Hematopoietic multipotent progenitor cell treated with erythropoietin and hydrocortisone succinate and interleukin-3 and kit ligand, for 15 days (in vitro differentiated cells): ENCODE measurements around the gene MRGPRG.

Experiments used
- DNase-seq: peaks from one replicate; pipeline ENCODE4 v3.0.0-alpha.2; 2015; ENCODE audit warnings: low spot score

MRGPRG gene

DNA sequence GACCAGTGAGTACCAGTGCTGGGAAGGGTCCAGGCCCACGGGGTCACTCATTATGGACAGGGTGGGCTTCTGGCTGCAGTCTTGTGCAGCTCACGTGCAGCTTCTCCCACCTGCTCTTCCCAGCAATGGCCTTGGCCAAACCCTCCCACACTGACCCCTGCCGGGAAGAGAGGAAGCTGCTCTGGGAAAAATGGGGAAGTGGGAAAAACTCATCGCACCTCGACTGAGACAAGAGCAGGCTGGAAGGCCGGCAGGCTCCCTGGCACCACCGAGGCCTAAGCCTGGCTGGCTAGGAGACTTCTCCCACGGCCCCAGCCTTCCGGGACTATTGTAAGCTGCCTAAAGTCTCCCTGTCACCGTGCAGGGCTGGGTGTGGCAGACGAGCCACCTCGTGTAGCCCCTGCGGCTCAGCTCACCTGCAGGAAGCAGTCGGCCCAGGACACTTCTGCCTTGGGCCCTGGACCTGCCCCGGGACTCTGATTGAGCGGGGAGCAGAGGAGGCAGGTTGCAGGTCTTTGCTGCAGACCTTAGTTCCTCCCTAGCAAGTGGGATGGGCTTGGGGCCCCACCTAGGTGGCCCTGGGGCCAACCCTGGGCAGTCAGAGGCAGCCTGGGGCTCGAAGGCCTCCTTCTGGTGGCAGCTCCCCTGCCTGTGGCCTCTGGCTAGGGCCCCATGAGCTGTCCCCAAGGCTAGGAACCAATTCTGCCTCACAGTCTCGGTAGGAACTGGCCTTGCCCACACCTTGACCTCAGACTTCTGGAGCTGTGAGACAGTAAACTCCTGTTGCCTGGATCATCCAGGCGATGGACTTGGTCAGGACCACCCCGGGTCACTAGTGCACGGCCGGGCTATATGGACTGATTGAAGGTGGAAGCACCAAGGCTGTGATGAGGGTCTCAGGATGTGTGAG, 23.1 kb downstream of the MRGPRG start:
- DNase-seq = no peak

DNA sequence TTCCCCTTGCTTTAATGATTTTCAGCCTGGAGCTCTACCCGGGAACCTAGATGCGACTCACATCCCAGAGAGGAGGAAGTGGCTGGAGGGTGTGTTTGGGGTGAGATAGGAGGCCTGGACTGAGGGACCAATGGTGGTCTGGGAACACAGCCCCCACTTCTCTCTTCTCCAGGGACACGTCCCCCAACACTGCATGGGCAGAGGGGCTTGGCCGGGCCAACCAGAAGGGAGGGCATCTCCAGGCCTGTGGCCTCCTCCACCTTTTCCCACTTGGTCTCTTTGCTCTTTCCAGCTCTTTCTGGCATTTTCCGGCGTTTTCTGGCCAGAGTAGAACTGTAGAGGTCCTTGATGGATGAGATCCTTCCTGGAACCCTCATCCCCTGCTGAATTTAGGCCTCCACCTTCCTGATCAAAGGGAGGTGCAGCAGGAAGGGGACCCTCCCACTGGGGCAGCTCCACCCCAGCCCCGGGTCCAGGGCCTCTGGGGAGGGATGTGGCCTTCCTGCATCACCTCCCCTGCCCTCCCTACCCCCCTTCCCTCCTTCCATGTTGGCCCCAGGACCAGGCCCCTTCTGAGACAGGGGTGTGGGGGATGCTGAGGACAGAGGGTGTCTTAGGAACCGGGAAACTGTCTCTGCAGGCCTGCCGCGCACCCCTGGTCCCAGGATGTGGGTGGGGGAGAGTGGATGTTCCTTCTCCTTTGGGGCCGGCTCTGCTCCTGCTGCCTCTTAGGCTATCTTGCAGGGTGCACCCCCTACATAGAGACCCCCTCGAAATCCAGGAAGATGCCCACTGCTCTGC, 24.4 kb downstream of the MRGPRG start:
- no peak for DNase-seq

DNA sequence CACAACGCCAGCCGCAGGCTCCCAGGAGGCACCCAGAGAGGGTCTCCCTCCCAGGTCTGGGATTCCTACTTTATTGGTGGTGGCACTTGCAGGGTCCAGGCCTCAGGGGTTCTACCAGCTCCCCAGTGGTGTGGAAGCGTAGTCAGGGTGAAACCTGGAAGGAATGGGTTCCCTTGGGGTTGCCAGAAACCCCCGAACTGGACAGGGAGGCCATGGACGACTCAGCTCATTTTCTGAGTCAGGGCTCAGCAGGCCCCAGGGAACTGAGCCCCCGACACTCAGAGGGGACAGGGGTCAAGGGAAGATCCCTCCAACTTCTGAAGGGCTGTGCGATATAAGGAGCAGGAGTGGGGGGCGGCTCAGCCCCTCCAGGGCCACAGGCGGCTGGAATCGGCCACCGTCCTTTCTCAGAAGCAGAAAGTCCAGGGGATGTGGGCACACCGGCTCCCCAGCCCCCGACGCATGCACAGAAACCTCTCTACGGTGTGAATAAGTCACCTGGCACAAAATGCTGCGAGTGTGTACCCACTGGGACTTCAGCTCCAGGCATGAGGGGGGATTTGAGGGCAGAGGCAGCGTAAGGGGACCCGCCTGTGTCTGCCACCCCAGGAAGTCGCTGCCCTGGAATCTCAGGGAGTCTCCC, 25.1 kb downstream of the MRGPRG start:
- DNase-seq = no peak

DNA sequence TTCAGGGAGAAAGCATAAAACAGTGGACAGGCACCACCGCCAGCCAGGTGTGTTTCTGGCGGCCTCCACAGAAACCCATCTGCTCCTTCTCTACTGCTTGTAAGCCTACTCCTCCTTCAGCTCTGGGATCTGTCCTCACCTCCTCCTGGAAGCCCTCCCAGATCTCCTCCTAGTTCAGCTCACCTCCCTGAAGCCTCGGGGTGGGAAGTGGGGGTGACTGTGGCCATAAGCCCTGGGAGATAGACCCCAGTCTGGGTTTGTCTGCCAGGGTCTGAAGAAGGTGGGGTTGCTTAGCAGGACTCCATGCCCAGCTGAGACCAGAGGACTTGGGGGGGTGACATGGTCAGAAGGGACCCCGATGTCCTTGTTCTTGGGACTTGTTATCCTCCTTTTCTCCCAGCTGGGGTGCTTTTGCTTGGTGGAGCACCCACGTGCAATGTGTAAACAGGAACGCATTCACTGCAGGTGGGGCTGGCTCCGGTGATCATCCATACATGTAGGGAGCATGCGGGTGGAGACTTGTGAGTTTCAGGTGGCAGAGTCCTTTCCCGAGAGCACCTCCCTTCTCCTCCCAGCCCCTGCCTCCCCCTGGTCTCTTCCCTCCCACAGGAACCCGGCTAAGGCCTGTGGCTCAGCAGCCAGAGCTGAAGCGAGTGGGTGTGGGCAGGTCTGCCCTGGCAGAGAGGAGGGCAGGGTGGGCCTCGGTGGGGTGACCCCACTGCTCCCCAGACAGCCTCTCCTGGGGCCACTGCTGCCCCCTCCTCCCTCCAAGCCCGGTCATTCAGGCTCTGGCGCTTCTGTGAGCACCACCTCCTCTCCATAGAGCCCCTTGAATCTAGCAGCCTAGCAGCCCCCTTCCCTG, 25.9 kb downstream of the MRGPRG start:
- no peak for DNase-seq

DNA sequence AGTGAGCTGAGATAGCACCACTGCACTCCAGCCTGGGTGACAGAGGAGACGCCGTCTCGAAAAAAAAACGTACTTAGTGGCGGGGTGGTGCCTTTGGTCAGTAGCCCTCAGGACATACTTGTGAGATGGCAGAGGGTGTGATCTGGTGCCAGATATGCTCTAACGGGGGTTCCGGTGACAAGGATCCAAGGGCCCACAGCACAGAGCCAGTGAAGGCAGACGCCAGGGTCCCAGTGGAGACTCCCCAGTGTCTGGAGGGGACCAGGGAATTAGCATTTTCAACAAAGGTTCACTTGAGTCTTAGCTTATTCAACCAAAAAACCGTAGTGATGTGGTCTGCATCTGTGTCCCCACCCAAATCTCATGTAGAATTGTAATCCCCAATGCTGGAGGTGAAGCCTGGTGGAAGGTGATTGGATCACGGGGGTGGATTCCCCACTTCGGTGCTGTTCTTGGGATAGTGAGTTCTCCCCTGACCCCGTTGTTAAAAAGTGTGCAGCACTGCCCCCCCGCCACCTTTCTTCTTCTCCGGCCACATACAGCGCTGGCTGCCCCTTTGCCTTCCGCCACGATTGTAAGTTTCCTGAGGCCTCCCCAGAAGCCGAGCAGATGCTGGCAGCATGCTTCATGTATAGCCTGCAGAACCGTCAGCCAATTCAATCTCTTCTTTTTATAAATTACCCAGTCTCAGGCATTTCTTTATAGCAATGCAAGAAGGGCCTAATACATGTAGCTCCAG, 26.9 kb downstream of the MRGPRG start:
- DNase-seq = no peak

DNA sequence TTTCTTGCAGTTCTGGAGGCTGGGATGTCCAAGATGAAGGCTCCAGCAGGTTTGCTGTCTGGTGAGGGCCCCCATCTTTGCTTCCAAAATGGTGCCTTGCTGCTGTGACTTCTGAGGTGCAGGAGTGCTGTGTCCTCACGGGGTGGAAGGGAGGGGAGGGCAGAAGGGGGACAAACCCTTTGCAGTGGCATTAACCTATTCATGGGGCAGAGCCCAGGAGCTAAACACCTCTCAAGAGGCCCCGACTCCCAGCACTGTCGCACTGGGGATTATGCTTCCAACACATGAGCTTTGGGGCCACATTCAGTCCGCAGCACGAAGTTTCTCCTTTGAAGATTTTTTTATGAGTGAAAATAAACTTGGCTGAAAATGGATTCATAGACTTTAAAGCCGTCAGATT, 28.0 kb downstream of the MRGPRG start:
- no peak for DNase-seq

DNA sequence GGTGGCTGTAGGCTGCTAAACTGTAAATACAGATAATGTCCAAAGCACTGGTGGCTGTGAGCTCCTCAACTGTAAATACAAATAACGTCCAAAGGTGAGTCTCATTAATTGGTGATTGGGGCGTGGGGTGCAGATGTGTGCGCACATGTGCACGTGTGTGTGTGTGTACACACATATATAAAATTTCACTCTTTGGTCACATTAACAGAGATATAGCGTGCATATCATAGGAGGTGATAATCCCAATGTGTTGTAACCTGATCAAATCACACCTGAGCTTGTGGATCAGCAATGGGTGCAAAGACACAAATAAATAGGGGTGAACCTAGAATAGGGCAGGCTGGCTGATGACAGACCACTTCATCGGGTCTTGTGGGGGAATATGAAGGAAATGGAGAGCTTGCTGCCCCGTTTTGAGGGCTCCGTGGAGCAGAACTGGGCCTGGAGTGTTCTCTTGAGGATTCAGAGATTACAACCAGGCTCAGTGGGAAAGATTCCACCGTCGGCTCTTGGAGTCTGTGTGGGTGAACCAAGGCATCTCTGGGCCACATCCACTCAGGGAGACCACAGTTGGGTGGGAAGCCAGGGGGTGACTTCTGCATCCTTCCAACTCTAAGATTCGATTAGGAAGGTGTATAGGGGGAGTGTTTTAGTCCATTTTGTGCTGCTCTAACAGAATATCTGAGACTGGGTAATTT, 28.6 kb downstream of the MRGPRG start:
- DNase-seq = no peak

DNA sequence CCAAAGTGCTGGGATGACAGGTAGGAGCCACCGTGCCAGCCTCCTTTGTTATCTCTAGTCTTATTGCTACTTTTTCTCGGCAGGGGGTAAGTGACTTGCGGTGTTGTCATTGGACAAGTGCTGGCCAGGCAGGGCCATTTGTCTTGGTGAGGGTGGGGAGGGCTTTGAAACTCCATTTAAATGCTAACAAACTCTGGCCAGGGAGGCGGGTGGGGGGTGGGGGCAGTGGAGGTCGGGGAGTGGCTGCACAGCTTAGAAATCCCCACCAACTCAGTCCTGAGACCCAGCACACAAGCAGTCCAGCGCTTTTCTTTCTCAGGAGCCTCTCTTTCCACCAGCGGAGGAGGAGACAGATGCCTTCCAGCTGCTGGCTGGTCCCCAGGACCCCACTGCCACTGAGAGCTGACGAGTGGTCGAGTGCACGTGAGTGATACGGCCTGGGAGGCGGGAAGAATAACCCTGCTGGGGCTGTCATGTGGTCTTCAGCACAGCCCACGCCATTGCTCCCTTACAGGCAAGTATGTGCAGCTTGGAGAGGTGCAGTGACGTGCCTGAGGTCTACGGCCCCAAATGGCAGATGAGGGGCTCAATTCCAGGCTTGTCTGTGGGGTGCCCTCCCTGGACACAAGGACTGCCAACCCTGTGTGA, 29.3 kb downstream of the MRGPRG start:
- no peak for DNase-seq

DNA sequence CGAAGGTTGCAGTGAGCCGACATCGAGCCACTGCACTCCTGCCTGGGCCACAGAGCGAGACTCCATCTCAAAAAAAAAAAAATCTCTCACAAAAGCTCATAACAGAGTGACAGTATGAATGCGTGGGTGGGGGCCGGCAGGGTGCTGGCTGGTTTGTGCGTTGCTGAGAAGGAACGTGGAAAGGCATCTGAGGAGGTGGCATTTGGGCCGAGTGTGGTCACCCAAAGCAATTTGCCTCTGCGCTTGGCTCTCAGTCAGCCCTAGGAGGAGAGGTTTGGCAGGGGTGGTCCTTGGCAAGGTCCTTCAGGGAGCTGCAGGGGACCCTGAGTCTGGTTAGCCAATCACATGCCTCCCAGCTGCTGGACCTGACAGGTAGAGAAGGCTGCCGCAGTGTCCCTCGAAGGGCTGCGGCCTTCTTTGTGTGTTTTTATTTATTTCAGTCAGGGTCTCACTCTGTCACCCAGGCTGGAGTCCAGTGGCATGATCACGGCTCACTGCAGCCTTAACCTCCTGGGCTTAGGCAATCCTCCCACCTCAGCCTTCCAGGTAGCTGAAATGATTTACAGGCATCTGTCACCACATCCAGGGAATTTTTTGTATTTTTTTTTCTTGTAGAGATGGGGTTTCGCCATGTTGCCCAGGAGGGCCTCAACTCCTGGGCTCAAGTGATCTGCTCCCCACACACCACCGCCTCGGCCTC, 30.0 kb downstream of the MRGPRG start:
- no peak for DNase-seq

DNA sequence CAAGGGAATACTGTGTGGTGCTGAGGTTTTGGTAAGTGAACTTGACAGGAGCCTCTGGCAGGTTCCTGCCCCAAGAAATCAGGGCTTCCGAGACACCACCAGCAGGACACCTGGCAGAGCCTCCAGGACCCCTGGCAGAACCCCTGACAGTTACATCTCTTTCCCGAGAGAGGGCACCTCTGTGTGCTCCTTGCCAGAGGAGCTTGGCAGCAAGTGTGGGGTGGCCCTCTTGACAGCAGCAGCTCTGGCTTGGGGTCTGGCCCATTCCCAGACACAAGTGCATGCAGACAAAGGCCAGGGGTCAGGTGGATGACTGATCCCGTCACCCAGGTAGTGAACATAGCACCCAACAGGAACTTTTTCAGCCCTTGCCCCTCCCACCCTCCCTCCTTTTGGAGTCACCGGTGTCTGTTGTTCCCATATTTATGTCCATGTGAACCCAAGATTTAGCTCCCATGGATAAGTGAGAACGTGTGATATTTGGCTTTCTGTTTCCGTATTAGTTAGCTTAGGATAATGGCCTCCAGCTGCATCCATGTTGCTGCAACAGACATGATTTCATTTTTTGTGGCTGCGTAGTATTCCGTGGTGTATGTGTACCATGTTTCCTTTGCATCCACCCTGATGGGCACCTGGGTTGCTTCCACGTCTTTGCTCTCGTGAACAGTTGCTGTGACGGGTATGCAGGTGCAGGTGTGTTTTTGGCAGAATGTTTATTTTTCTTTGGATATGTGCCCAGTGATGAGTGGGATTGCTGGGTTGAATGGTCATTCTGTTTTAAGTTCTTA, 32.3 kb downstream of the MRGPRG start:
- DNase-seq = no peak

DNA sequence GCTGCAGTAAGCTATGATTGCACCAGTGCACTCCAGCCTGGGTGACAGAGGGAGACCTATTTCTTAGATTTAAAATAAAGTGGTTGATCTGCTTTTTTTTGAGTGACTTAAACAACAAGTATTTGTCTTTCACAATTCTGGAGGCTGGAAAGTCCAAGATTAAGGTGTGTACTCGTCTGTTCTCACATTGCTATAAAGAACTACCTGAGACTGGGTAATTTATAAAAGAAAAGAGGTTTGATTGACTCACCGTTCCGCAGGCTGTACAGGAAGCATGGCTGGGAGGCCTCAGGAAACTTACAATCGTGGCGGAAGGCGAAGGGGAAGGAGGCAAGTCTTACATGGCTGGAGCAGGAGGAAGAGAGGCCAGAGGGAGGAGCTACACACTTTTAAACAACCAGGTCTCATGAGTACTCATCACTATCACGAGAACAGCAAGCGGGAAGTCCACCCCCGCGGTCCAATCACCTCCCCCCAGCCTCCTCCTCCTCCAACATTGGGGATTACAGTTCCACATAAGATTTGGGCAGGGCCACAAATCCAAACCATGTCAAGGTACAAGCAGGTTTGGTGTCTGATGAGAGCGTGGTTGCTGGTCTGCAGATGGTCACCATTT, 33.8 kb downstream of the MRGPRG start:
- no peak for DNase-seq

DNA sequence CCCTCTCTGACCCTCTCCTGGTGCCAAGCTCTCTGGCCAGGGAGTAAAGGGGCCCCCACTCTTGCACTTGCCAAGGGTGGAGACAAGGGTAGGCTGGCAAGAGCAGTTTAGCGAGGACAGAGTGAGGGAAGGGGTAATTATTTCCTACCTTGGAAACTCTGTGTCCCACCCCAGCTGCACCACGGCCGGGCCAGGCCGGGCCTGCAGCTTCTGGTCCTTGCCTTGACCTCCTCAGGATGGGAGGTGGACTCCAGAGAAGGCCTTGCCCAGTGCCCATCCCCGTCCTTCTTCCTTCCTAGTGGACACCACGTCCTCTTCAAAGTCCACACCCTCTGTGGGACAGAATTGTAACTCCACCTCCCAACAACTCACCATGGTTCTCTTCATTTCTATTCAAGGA, 35.1 kb downstream of the MRGPRG start:
- no peak for DNase-seq

DNA sequence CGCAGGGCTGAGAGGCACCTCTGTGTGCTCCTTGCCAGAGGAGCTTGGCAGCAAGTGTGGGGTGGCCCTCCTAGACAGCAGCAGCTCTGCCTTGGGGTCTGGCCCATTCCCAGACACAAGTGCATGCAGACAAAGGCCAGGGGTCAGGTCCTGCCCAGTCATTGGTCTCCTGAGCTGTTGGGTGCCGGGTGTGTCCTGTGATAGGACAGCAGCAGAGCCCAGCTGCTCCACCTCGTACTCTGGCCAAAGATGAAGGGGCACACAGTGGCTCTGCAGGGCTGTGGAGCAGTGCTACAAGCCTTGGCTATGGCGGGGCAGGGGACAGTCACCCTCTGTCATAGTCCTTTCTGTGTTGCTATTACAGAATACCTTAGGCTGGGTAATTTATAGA, 36.2 kb downstream of the MRGPRG start:
- no peak for DNase-seq

DNA sequence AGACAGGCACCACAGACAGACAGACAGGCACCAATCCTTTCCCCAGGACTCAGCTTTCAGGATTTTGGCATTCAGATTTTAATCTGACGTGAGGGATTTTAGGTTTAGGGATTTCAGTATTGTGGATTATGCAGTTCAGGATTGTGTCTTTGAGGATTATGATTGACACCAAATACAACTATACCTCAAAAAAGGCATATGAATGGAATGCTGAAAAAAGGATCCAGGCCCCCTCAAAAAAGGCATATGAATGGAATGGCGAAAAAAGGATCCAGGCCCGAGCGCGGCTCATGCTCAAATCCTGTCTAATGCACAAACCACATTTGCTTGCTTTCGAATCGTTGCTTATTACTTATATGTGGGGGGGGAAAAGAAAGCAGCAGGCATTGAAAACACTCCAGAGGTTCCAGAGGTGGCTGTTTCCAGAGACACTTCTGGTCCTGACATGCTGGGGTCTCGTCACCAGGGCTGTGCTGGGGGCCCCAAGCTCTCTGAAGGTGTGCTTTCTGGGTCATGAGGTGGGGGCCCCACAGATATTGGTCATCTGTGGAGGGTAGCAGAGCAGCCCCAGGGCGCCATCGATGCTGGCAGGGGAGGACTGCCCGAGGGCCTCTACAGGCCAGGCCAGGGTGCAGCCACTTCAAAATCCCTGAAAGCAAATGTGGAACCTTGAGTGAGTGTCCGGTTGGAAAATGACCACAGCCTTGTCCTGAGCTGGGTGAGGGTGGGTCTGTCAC, 36.7 kb downstream of the MRGPRG start:
- DNase-seq = no peak

DNA sequence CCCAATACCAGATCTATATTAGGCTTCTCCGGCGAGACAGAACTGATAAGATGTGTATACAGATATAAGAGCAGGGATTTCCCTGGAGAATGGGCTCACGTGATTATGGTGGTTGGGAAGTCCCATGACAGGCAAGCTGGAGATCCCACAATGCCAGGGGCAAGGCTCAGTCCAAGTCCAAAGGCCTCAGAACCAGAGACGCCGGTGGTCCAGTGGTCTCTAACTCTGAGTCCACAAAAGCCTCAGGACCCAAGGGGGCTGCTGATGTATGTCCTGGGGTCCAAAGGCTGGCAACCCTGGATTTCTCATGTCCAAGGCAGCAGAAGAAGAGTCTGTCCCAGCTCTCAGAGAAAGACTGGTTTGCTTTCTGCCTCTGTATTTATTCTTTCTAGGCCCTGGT, 37.7 kb downstream of the MRGPRG start:
- no peak for DNase-seq

DNA sequence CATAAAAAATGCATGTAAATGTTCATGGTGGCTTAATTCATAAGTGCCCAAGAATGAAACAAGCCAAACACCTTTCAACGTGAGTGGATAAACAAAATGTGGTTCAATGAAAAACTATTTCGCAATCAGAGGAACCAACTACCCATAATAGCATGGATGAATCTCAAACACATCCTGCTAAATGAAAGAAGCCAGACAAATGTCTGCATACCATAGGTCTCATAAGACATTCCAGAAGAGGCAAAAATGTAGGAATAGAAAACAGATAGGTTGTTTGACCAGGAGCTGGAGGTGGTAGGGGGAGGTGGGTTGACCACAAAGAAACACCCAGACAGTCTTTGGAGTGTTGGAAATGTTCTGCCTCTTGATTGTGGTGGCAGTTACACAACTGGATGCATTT, 40.3 kb downstream of the MRGPRG start:
- DNase-seq = no peak

DNA sequence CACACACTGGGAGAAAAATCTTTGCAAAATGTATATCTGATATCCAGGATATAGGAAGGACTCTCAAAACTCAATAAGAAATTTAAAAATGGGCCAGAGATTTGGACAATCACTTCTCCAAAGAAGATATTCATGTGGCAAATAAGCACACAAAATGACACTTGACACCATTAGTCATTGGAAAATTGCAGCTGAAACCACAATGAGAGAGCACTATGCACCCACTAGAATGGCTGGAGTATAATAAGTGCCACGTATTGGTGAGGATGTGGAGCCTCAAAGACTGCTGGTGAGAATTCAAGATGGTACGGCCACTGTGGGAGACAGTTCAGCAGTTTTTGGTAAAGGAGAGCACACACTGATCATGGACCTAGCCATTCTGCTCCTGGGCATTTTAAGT, 40.7 kb downstream of the MRGPRG start:
- DNase-seq = no peak
